Thoracic aorta (tissue), 2 donors: ENCODE measurements around the gene AKAP5. TPM values are rescaled to one million over a fixed set of nuclear protein-coding genes. Genes with fewer than 3 reads are reported as not detected.
A peak's percentile ranks its signal among the peaks of the same experiment; 100 is the strongest.

Experiments
- ATAC-seq: fragments of 150-250 bp; one replicate; pipeline ENCODE4 v1.8.0; 2017; ENCODE audit warnings: low read depth; ENCODE audit not compliant: insufficient number of reproducible peaks, low FRiP score
- DNase-seq: peaks from one replicate; pipeline ENCODE4 v3.0.0-alpha.2; 2020; ENCODE audit warnings: low spot score
- H3K27ac ChIP-seq, 2 donors: fragments of 200-600 bp; sonication (generic); 1 replicate in 1 of 2; 2 replicates in 1 of 2; pipeline ENCODE4 v1.5.1; 2016; ENCODE audit warnings: mild to moderate bottlenecking in 2 of 2, moderate library complexity in 2 of 2
- H3K27me3 ChIP-seq: fragments of 200-600 bp; sonication (generic); replicated peaks from 2 replicates; pipeline ENCODE4 v1.6.0; 2016; ENCODE audit warnings: mild to moderate bottlenecking; ENCODE audit not compliant: insufficient read depth
- H3K36me3 ChIP-seq: fragments of 200-600 bp; sonication (generic); one replicate; pipeline ENCODE4 v1.5.1; 2016
- H3K4me1 ChIP-seq, 2 donors: fragments of 200-600 bp; sonication (generic); 1 replicate in 1 of 2; 2 replicates in 1 of 2; pipeline versions ENCODE4 v1.5.1 to v1.6.0; 2016; ENCODE audit warnings: low read depth in 2 of 2, mild to moderate bottlenecking in 1 of 2; ENCODE audit not compliant: control insufficient read depth in 1 of 2
- H3K4me3 ChIP-seq: fragments of 200-600 bp; sonication (generic); 2 replicates; pipeline ENCODE4 v1.5.1; 2016; ENCODE audit warnings: mild to moderate bottlenecking
- H3K9me3 ChIP-seq: fragments of 200-600 bp; sonication (generic); 2 replicates; pipeline ENCODE4 v1.5.1; 2016
- CTCF ChIP-seq: fragments of 200-600 bp; sonication (generic); IDR thresholded peaks from one replicate; pipeline ENCODE4 v1.5.1; 2019; ENCODE audit warnings: antibody characterized with exemption
- total RNA-seq, 2 donors: library from RNA; depleted of rRNA; stranded (reverse); fragments of >200 nt; gene quantifications; one replicate each; pipeline versions ENCODE4 v1.1.0 to v1.2.3, GENCODE V29; 2016

AKAP5 gene
- total RNA-seq, 2 donors from 2014 or later, result 2.8 to 4.3 TPM

GRCh38 chr14:64438181-64438841, 27.0 kb upstream of the AKAP5 start:
- no peaks in the 10 kb centered on the region for H3K27me3 ChIP-seq
- no peak for DNase-seq
- peak overlapping the region; percentile 77 to 88 for H3K27ac ChIP-seq
- H3K9me3 ChIP-seq, result no peaks in the 10 kb centered on the region
- peak; percentile 84 for ATAC-seq
- TF ChIP-seq CTCF, result no peak
- H3K4me3 ChIP-seq, result no peak overlapping the region
- H3K4me1 ChIP-seq, result peaks cover 14 to 27% of the 10 kb centered on the region in 2 donors
- H3K36me3 ChIP-seq, result no peaks in the 10 kb centered on the region

- H3K36me3 ChIP-seq, result no peaks in the 10 kb centered on the region
These were observed 26.2 kb upstream of the AKAP5 start for GRCh38 chr14:64439141-64439540.

DNA sequence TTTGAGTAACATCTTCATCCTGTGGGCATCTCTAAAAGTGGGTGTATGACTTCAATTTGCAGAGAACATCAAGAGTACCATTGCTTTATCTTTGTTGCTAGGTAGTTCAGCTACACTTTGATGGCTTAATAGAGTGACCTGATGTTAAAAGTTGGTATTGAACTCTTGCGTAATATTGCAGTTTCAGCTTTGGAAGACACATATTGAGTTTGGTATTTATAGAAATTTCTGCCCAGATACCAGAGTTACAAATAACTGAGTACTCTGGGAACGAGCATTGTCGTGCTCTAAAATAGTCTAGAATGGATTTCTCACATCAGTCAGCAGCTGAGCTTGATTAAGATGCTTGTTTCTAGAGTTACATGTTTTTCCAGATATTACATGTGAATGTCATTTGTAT, 24.8 kb upstream of the AKAP5 start:
- no peaks in the 10 kb centered on the region for H3K9me3 ChIP-seq
- H3K27ac ChIP-seq, result no peak overlapping the region
- peaks cover 21 to 40% of the 10 kb centered on the region in 2 donors for H3K4me1 ChIP-seq
- TF ChIP-seq CTCF, result no peak
- DNase-seq, result no peak
- no peak overlapping the region for H3K4me3 ChIP-seq
- no peaks in the 10 kb centered on the region for H3K36me3 ChIP-seq
- H3K27me3 ChIP-seq, result no peaks in the 10 kb centered on the region
- ATAC-seq, result no peak

More at GRCh38 chr14:64439141-64439540, 26.2 kb upstream of the AKAP5 start:
- TF ChIP-seq CTCF, result no peak
- no peaks in the 10 kb centered on the region for H3K27me3 ChIP-seq
- peaks cover 14 to 27% of the 10 kb centered on the region in 2 donors for H3K4me1 ChIP-seq
- H3K9me3 ChIP-seq, result no peaks in the 10 kb centered on the region
- H3K4me3 ChIP-seq, result no peak overlapping the region
- ATAC-seq (no peak), DNase-seq (no peak)
- H3K27ac ChIP-seq, result peak overlapping the region; percentile 77 to 88

DNA sequence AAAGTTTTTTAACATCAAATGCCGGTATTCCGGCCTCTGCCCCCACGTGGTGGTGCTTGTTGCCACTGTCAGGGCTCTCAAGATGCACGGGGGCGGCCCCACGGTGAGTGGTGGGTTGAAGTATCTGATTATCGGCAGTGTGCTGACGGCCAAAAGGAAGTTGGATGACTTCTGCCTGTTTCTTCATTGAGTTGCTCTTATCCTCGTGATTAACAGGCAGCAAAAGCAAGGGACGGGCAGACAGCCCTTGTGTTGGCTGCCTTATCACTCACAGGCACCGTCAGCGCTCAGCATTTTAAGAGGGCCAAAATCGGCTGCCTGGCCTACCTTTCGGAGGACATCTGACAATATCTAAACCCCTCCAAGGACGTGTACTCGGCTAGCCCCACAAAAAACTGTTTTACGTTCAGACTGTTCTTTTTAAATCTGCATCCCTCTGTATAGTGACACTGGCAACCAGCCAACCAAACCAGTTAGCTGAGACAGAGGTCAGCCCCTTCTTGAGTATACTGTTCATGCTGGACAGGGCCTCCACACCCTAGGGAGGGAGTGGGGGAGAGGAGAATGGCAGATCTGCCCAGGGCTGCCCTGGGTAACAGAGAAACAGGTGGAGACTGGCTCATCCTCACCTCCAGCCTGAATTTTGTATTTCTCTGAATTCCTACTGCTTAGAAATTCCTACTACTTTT, 22.9 kb upstream of the AKAP5 start:
- ATAC-seq, result no peak
- no peaks in the 10 kb centered on the region for H3K9me3 ChIP-seq
- no peaks in the 10 kb centered on the region for H3K27me3 ChIP-seq
- H3K4me3 ChIP-seq, result no peak overlapping the region
- peak overlapping the region; percentile 39 to 56 for H3K27ac ChIP-seq
- peaks cover 25 to 58% of the 10 kb centered on the region in 2 donors for H3K4me1 ChIP-seq
- no peak for DNase-seq
- no peaks in the 10 kb centered on the region for H3K36me3 ChIP-seq
- no peak for TF ChIP-seq CTCF

DNA sequence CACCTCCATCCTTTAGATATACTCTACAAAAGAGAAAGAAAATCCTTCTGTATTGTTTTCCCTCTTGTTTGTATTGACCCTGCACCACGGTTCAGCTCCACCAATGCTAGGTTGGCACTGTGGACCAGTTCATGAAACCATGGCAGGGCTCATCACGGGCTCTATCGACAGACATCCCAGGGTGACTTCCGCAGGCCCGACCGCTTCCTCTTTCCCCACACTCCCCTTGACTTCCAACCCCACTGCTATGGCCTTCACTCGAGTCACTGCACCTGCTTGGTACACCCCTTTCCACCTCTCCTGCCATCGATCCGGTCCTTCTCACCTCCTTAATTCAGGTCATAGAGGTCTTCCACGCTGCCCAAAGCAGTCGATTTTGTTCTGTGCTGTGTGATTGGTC, 21.2 kb upstream of the AKAP5 start:
- Histone ChIP-seq H3K27ac (peak overlapping the region; percentile 86 to 91), H3K36me3 (no peaks in the 10 kb centered on the region), H3K27me3 (no peaks in the 10 kb centered on the region), H3K4me3 (no peak overlapping the region), H3K4me1 (peaks cover 15 to 55% of the 10 kb centered on the region in 2 donors), H3K9me3 (no peaks in the 10 kb centered on the region)
- ATAC-seq (no peak), DNase-seq (no peak)
- TF ChIP-seq CTCF, result no peak
